Measurements from ENCODE around the gene CD34. TPM values are rescaled to one million over a fixed set of nuclear protein-coding genes. Genes with fewer than 3 reads are reported as not detected.

The CD34 gene
- total RNA-seq, 1 experiment from 2014 or later = not detected

DNA sequence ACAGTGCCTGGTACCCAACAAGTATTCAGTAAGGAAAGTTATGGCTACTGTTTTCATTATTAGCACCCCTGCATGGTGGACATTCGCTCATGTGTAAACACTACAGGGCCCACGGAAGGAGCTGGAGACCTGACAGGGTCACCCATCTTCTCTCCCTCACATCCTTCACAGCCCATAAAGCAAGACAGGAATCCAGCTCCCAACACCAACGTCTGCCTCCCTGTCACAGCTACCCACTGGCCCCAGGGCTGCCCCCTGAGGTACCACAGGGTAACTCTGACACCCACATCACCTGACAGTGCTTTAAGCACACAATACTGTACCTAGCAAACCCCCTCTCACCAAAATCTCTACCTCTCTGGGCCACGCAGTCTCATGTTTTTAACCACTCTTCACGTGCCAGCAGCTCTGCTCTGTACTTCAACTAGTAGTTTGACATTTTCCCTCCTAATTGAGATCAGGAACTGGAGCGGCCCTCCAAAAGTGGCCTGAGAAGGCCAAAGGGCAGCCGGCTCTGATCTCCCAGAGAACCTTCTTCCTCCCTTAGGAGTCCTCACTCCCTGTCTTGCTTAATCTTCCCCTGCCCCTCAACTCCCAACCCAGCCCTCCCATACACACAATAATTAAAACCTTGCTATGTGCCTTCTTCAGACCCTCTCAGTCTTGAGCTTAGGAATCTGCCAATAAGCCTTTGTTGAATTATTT is 76.8 kb downstream of the CD34 start:
- no peak for DNase-seq
- intact Hi-C loops (cut with micrococcal nuclease; ENCODE audit: unreplicated experiment) = no loop called here
- Histone ChIP-seq H4K20me1 (ENCODE audit: insufficient read depth) (no peaks in the 10 kb centered on the region), H3K9me2 (ENCODE audit: insufficient read depth) (no peaks in the 10 kb centered on the region), H3K4me2 (no peak overlapping the region), H3K9me3 (ENCODE audit: insufficient read depth, low read depth) (no peaks in the 10 kb centered on the region), H3F3A (ENCODE audit: insufficient read depth, low read depth) (no peaks in the 10 kb centered on the region), H3K79me2 (ENCODE audit: low read depth) (no peaks in the 10 kb centered on the region), H3K27me3 (ENCODE audit: insufficient read depth, low read depth) (no peaks in the 10 kb centered on the region), H2AFZ (no peak overlapping the region), H3K27ac (no peak overlapping the region), H3K36me3 (ENCODE audit: low read depth) (no peaks in the 10 kb centered on the region), H3K4me3 (no peak overlapping the region), H3K4me1 (replicated peaks; ENCODE audit: insufficient read depth) (no peaks in the 10 kb centered on the region)
- POLR2A ChIA-PET (ENCODE audit: unreplicated experiment) = no interaction called here
- BruUV-seq (replicated peaks) = no TSS peak
- CTCF ChIA-PET = interaction anchor here (0.9 kb wide), 1 partner anchor 11 kb away, joined by 3 read pairs; no protein-coding TSS in a partner anchor
- TF ChIP-seq EZH2 (IDR thresholded peaks at IDR 0.05; ENCODE audit: low read depth) = no peak
- TF ChIP-seq, protein P1, sequence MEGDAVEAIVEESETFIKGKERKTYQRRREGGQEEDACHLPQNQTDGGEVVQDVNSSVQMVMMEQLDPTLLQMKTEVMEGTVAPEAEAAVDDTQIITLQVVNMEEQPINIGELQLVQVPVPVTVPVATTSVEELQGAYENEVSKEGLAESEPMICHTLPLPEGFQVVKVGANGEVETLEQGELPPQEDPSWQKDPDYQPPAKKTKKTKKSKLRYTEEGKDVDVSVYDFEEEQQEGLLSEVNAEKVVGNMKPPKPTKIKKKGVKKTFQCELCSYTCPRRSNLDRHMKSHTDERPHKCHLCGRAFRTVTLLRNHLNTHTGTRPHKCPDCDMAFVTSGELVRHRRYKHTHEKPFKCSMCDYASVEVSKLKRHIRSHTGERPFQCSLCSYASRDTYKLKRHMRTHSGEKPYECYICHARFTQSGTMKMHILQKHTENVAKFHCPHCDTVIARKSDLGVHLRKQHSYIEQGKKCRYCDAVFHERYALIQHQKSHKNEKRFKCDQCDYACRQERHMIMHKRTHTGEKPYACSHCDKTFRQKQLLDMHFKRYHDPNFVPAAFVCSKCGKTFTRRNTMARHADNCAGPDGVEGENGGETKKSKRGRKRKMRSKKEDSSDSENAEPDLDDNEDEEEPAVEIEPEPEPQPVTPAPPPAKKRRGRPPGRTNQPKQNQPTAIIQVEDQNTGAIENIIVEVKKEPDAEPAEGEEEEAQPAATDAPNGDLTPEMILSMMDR (conservative IDR thresholded peaks at IDR 0.05) = no peak

DNA sequence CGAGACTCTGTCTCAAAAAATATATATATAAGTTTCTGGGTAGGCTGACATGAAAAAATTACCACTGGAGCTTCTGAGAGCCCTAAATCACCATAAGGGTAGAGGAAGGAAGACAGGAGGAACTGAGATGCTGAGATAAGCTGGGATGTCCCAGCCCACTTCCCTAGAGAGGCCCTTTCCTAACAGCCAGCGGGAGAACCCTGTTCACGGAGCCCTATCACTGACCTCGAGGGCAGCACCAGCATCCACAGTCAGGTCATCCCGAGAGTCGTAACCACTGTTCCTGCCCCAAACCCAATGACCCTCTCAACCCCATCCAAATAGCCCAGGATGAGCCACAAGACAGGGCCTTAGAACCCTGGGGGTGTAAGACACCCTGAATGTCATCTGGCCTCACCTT is 77.5 kb downstream of the CD34 start:
- no peaks in the 10 kb centered on the region for H3K27me3 ChIP-seq (ENCODE audit: insufficient read depth, low read depth)
- no peaks in the 10 kb centered on the region for H3K79me2 ChIP-seq (ENCODE audit: low read depth)
- no peak overlapping the region for H3K4me2 ChIP-seq
- ChIA-PET POLR2A (ENCODE audit: unreplicated experiment) (no interaction called here), CTCF (no interaction called here)
- H3K4me3 ChIP-seq = no peak overlapping the region
- no peaks in the 10 kb centered on the region for H3K36me3 ChIP-seq (ENCODE audit: low read depth)
- intact Hi-C loops (cut with micrococcal nuclease; ENCODE audit: unreplicated experiment) = no loop called here
- TF ChIP-seq EZH2 (IDR thresholded peaks at IDR 0.05; ENCODE audit: low read depth) = no peak
- TF ChIP-seq, protein P1 (conservative IDR thresholded peaks at IDR 0.05) = no peak
- DNase-seq = no peak
- no peaks in the 10 kb centered on the region for H3K9me2 ChIP-seq (ENCODE audit: insufficient read depth)
- H3F3A ChIP-seq (ENCODE audit: insufficient read depth, low read depth) = no peaks in the 10 kb centered on the region
- H3K9me3 ChIP-seq (ENCODE audit: insufficient read depth, low read depth) = no peaks in the 10 kb centered on the region
- no peak overlapping the region for H2AFZ ChIP-seq
- no peaks in the 10 kb centered on the region for H4K20me1 ChIP-seq (ENCODE audit: insufficient read depth)
- no TSS peak for BruUV-seq (replicated peaks)
- H3K27ac ChIP-seq = no peak overlapping the region
- no peaks in the 10 kb centered on the region for H3K4me1 ChIP-seq (replicated peaks; ENCODE audit: insufficient read depth)

DNA sequence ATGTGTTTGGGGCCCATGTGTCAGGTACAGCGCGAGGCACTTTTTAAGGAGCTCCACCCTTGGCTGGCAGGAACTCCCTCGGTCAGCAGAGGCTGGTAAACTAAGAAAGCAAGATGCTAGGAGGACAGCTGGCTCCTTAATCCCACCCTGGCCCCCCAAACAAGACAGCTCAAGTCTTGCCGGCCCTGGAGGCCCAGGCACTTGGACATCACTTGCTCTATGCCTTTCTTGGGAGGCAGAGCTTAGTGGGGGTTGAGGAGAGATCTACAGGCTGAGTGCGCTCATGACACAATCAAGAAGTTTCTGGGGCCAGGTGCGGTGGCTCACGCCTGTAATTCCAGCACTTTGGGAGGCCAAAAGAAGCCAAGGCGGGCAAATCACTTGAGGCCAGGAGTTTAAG is 78.1 kb downstream of the CD34 start:
- no TSS peak for BruUV-seq (replicated peaks)
- H4K20me1 ChIP-seq (ENCODE audit: insufficient read depth) = no peaks in the 10 kb centered on the region
- no peaks in the 10 kb centered on the region for H3K36me3 ChIP-seq (ENCODE audit: low read depth)
- H3K27me3 ChIP-seq (ENCODE audit: insufficient read depth, low read depth) = no peaks in the 10 kb centered on the region
- DNase-seq = no peak
- H2AFZ ChIP-seq = no peak overlapping the region
- no peaks in the 10 kb centered on the region for H3F3A ChIP-seq (ENCODE audit: insufficient read depth, low read depth)
- TF ChIP-seq, protein P1 (conservative IDR thresholded peaks at IDR 0.05) = no peak
- no peak for TF ChIP-seq EZH2 (IDR thresholded peaks at IDR 0.05; ENCODE audit: low read depth)
- intact Hi-C loops (cut with micrococcal nuclease; ENCODE audit: unreplicated experiment) = no loop called here
- H3K27ac ChIP-seq = no peak overlapping the region
- CTCF ChIA-PET = interaction anchor here (0.7 kb wide), 1 partner anchor 1360 kb away, joined by 5 read pairs; no protein-coding TSS in a partner anchor
- H3K4me2 ChIP-seq = no peak overlapping the region
- no peak overlapping the region for H3K4me3 ChIP-seq
- H3K9me3 ChIP-seq (ENCODE audit: insufficient read depth, low read depth) = no peaks in the 10 kb centered on the region
- POLR2A ChIA-PET (ENCODE audit: unreplicated experiment) = no interaction called here
- no peaks in the 10 kb centered on the region for H3K9me2 ChIP-seq (ENCODE audit: insufficient read depth)
- H3K79me2 ChIP-seq (ENCODE audit: low read depth) = no peaks in the 10 kb centered on the region
- no peaks in the 10 kb centered on the region for H3K4me1 ChIP-seq (replicated peaks; ENCODE audit: insufficient read depth)

Data from PC-9 (cell line).